GM18907 (cell line): ENCODE measurements around the gene CDK7.
"Not testable (repeated sequence)": the region's sequence is repeated elsewhere in the genome, so short reads cannot be mapped to it uniquely, and the experiment has no call there.

Experiments used
- ATAC-seq: cut with Tn5 transposase; IDR thresholded peaks from one replicate; pipeline ENCODE4 v1.9.1; 2021; ENCODE audit warnings: mild to moderate bottlenecking, moderate library complexity; ENCODE audit not compliant: unreplicated experiment

The CDK7 gene

DNA sequence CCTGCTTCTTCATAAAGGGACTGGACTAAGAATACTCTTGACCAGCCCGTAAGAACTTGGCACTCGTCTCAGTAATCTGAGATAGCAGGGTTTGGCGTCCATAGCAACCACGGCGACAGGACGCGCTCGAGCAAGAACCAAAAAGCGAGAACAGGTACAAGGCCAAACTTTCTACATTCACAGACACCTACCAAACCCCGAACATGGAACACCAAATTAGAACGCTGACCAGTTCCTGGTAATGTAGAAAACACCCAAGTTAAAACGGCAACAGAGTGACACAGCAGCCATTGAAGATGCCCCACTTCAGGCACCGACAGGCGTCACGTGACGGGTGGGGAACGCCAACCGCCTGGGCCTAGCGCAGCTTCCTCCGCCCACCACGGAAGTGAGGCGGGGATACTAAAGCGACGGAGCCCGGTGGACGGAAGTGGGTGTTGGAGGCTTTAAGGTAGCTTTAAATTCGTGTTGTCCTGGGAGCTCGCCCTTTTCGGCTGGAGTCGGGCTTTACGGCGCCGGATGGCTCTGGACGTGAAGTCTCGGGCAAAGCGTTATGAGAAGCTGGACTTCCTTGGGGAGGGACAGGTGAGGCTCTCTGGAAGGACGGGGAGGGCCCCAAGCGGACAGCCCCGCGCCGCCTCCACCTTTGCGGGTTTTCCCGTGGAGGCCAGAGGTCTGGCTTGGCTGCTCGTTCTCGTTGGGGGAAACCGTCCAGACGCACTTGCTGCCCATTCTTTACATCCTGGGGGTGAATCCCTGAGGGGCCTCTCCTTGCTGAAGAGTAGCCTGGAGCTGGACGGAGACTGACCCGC is at the start of gene CDK7:
TSS of gene CDK7 (plus strand) at position 430 of the 812 bp plus-strand sequence. CDS start at position 520, 90 bp downstream.
- ATAC-seq, result peak; percentile 97

DNA sequence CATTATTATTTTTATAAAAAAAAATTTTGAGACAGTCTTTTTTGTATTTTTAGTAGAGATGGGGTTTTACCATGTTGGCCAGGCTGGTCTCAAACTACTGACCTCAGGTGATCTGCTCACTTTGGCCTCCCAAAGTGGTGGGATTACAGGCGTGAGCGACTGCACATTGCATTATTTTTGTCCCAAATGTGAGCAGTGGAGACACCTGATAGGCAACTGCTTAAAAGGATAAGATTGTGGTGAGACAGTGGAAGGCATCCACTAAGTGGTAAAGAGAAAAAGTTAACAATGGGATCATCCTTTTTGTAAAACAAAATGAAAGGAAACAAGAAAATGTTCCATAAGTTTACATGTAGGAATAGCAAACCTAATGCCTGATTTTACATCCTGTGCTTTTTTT is 47.3 kb upstream of the CDK7 start:
- ATAC-seq, result no peak

DNA sequence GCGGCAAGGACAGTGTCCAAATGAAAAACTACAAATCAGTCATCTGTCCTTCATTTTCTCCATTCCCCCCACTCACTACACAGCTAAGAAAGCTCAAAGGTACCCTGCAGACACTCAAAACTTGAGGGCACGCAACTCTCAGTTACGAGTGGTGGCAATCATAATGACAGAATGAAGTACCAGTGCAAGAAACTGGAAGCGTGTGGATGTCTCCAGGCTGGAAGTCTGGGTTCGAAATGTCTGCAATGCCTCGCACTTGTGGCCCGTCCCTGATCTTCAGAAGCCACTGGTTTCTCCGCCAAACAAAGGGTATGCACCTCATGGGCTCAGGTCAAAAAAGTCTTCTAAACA is 45.9 kb upstream of the CDK7 start:
- ATAC-seq, result no peak

DNA sequence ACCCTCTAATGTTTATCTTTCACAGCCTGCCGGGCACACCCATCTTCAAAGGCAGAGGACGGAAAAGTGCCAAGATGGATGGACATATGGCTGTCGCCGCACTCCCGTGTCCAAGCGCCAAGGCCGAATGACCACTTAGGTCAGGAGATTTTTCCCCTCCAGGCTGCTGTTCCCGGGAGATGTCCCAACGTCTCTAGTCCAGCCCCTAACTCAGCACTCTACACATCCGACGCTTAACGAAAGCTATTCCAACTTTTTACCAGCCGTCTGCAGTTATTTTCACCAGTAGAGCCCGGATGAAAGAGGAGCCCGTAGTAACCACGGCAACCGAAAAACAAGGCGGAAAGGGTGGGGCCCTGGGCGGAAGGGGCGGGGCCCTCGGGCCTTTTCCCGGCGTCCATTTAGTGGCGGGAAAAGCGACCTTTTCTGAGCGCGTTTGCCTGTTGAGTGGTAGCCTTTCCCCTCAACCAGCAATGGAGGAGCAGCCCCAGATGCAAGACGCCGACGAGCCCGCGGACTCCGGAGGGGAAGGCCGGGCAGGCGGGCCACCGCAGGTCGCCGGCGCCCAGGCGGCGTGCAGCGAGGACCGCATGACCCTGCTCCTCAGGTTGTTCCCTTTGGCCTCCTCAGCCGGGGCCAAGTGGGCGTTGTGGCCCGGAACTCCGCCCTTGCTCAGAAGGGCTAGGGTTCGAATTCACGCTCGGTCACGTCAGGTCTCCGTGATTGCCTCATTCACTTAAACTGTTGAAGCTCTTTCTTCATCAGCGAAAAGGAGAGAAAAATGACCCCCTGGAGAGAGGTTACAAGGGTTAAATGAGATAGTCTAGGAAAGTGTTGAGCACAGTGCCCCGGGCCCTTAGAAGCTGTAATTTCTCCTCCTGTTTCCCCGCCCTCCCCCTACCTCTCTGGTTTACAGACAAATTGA is 45.3 kb upstream of the CDK7 start, which contains the start of gene CENPH:
TSS of gene CENPH (plus strand) at position 422 of the 925 bp plus-strand sequence. CDS start at position 474, 52 bp downstream.
- peak; percentile 94 for ATAC-seq

DNA sequence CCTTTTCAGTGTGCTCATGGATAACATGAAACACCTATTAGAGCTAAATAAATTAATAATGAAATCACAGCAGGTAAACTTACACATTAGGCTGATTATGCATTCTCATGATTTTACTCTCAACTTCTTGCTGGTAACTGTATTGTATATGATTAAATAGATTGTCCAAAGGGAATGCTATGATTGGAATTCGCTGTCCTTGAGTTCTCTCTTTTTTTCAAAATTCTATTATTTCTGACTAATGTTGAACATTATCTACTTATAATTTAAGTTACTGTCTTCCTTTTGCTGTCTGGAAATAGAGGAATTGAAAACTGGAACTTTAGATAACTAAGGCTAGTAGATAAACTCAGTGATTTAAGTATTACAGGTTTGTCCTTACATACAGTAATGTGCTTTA is 32.2 kb upstream of the CDK7 start:
- no peak for ATAC-seq

DNA sequence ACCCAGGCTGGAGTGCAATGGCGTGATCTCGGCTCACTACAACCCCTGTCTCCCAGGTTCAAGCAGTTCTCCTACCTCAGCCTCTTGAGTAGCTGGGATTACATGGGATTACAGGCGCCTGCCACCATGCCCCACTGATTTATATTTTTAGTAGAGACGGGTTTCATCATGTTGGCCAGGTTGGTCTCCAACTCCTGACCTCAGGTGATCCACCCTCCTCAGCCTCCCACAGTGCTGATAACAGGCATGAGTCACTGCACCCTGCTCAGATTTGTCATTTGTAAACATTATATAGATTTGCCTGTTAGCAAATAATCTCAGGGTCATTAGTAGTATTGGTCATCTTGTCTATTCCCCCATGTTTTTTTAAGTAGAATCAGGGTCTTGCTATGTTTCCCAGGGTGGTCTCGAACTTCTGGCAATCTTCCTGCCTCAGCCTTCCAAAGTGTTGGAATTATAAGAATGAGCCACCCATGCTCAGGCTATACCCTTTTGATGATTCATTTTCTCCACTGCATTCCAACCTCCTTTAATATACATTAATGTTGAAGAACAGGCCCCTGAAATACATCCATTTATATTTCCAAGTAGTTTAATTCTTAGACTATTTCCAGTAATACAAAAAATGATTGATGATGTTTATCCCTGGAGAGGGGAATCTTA is 28.0 kb upstream of the CDK7 start:
- no peak for ATAC-seq

DNA sequence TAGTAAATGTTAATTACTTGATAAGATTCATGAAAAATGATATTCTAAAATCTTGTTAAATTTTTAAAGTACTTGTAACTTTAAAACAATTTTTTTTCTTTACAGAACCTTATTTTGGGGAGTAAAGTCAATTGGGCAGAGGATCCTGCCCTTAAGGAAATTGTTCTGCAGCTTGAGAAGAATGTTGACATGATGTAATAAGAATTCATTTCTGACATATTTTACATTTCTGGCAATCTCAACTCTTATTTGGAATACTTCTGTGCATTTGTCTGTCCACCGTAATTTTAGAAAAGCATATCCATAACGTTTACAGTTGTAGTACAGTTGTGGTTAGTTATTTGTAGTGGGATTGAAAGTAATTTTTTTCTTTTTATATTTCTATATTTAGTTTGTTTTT is 25.1 kb upstream of the CDK7 start:
- ATAC-seq, result no peak

DNA sequence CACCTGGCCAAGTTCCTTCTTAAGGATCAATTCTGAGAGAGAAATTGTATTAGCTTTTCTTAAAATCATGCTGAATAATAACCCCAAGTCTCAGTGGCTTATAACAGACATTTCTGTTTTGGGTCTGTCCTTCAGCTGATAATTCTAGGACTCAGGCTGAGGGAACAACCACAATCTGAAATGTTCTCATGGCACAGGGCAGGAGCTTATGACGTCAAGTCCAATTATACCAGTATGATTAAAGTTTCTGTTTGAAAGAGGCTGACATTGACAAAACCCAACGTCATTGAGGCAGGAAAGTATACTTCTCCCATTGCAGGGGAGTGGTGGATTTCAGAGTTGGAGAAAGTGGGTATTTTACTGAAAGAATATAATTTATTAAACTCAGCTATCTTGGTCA is 23.5 kb upstream of the CDK7 start:
- ATAC-seq, result no peak

DNA sequence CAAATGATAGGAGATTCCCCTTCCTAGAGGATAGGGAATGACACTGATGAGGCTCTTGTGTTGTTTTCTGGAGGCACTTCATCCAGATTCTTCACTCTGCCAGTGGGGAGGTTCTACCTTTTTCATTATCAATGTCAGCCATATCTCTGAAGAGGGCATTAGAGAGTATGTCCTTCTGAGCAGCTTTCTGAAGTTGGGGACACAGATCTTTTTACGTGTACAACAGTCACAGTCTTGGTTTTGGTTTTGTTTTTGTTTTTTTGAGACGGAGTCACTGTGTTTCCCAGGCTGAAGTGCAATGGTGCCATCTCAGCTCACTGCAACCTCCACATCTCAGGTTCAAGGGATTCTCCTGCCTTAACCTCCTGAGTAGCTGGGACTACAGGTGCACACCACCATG is 22.7 kb upstream of the CDK7 start:
- ATAC-seq, result no peak

DNA sequence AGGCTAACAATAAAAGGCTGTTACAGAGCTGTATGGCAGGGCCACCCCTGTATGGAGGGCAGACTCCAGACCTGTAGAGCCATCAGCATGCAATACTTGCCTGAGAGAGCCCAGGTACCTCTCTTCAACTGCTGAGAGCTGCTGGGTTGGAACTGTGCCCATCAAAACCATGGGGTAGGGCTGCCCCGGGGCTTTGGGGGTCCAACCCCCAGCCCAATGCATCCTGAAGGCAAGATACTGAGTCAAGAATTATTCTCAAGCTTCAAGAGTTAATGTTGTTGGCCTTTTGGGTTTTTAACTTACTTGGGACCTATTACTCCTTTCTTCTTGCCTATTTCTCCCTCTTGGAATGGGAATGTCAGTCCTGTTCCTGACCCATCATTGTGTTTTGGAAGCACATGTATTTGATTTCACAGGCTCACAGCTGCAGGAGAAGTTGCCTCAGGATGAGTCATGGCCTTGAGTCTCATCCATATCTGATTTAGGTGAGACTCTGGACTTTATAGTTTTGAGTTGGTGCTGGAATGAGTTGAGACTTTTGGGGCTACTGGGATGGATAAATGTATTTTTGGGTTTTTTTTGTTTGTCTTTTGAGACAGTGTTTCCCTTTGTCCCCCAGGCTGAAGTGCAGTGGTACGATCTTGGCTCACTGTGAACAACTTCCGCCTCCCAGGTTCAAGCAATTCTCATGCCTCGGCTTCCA is 21.0 kb upstream of the CDK7 start:
- no peak for ATAC-seq

DNA sequence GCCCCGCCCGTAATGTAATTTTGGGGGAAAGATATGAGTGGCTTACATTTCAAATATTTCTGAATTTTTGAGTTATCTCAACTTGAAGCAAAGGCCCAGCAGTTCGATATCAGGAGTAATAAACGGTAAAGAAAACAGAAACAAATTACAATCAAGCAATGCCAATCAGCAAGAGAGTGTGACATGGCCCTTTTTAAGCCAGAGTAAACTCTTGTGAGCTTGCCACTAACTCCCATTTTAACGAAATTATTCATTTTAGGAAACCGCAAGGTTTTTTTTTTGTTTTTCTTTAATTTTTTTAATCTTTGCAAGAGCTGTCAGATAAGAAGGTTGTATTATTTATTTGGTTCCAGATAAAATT is 17.6 kb upstream of the CDK7 start:
- ATAC-seq, result no peak

DNA sequence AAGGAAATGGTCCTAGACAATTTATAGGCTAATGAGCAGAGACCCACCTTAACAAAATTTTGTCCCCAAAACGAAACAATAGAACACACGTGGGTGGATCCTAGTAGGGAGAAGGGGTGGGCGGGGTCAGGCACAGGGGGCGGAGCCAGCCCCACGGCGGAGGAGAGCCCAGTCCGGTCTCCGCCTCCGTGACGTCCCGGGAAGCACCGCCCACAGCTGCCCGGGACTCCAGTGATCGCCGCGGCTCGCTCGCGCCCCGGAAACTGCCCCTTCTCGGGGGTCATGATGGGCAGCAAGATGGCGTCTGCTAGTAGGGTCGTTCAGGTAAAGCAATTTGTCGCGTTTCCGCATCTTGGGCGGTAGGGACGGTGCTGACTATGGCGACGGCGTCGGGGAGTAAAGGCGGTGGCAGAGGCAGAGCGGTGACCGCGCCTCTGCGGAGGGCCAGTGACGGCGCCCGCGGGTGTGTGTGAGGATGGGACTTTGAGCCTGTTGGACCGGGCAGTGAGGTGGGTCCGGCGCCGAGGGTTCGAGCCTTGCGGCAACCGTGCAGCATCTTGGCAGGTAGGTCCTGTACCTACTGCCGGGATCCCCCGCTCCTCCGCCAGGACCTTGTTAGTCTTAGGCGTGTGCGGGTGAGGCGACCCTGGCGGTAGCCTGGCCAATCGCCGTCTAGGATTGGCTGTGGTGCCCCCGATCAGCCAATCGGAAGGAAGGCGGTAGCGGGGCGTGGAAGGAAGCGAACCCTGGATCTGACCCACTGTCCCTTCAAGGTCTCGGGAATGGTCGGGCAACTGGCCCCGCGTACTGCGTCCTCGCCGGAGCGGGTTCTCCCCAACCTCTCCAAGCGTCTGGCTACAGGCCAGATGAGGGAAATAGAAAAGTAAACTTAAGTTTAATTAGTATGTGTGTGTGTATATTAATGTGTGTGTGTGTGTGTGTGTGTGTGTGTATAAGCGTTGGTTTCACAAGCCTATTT is 16.8 kb upstream of the CDK7 start:
- ATAC-seq, result peak; percentile 95

DNA sequence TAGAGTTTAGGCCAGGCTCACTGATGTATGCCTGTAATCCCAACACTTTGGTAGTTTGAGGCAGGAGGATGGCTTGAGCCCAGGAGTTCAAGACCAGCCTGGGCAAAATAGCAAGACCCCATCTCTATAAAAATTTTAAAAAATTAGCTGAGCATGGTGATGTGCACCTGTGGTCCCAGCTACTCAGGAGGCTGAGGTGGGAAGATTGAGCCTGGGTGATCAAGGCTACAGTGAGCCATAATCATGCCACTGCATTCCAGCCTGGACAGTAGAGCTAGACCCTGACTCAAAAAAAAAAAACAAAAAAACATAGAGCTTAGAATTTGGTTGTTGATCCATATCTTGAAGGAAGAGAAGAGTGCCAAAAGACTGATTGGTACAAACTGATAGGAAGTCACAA is 14.7 kb upstream of the CDK7 start:
- ATAC-seq, result no peak

DNA sequence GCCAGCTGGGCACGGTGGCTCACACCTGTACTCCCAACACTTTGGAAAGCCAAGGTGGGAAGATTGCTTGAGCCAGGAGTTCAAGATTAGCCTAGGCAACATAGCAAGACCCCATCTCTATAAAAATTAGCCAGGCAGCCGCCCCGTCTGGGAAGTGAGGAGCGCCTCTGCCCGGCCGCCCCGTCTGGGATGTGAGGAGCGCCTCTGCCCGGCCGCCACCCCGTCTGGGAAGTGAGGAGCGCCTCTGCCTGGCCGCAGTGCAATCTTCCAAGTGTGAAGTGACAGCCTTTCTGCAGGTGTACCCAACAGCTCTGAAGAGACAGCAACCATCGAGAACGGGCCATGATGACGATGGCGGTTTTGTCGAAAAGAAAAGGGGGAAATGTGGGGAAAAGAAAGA is 14.3 kb upstream of the CDK7 start:
- ATAC-seq, result not testable (repeated sequence)

DNA sequence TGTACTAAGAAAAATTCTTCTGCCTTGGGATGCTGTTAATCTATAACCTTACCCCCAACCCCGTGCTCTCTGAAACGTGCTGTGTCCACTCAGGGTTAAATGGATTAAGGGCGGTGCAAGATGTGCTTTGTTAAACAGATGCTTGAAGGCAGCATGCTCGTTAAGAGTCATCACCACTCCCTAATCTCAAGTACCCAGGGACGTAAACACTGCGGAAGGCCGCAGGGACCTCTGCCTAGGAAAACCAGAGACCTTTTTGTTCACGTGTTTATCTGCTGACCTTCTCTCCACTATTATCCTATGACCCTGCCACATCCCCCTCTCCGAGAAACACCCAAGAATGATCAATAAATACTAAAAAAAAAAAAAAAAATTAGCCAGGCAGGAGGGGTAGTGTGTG is 13.9 kb upstream of the CDK7 start:
- not testable (repeated sequence) for ATAC-seq

DNA sequence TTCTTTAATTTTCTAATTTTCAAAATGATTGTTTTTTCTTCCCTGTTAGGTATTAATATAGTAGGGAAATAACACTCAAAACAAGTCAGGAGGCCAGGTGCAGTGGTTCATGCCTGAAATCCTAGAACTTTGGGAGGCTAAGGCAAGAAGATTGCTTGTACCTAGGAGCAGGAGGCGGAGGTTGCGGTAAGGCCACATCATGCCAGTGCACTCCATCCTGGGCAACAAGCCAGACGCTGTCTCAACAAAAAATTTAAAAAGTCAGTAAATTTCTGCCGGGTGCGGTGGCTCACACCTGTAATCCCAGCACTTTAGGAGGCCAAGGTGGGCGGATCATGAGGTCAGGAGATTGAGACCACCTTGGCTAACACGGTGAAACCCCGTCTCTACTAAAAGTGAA is 10.2 kb upstream of the CDK7 start:
- no peak for ATAC-seq

DNA sequence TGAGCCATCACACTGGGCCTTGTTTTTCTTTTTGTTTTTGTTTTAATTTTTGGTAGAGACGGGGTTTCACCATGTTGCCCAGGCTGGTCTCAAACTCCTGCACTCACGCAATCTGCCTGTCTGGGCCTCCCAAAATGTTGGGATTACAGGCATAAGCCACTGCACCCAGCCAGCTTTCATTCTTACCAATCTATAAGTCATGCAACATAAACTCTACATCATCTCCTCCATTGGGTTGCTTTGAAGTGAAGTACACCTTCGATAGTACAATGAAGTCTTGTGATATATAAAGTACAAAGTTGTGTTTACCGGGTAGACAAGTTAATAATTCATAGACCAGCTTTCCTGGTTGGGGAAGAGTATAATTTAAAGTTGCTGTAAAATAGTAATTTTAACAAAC is 8.8 kb upstream of the CDK7 start:
- ATAC-seq, result no peak

DNA sequence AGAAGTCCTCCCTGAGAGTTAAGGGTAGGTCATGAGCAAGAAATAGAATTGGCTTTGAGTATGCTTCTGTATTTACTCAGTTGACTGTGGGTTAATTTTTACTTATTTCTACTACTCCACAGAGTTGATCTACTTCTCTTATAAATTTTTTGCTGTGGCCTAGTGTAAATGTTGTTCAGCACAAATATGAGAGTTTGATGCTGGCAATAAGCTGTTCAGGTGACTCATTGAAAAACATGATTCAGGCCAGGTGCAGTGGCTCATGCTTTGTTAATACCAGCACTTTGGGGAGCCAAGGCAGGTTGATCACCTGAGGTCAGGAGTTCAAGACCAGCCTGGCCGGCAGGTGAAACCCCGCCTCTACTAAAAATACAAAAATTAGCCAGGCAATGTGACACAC is 4.5 kb upstream of the CDK7 start:
- ATAC-seq, result no peak

DNA sequence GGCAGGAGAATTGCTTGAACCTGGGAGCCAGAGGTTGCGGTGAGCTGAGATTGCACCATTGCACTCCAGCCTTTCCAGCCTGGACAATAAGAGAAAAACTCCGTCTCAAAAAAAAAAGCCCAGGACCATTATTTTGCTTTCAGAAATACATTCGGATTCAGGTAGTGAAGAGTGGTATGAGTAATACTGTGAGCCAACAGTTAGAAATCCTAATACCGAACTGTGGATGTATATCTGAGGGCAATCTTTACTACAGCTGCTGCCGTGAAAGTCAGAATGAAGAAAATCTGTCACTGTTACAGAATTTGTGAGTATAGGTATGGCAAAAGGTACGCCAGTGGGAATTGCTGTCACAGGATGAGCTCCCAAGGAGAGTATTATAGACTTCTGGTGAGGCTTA is 3.4 kb upstream of the CDK7 start:
- no peak for ATAC-seq

DNA sequence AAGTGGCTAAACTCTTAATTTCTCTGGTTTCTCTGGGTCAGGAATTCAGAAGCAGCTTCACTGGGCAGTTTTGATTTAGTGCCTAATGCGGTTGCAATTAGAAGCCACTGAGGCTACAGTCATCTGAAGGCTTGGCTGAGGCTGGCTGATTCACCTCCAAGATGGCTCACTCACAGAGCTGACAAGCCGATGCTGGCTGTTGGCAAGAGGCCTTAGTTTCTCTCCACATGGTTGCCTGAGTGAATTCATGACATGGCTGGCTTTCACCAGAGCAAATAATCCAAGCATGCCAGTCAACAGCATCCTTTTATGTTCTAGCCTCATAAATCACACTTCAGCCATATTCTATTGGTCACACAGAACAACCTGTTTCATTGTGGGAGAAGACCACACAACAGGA is 2.8 kb upstream of the CDK7 start:
- no peak for ATAC-seq
